GM12874 (cell line): ENCODE data around the gene FHIT.

Experiments
- CTCF ChIP-seq: IDR thresholded peaks from 2 replicates; pipeline ENCODE4 v1.5.1; 2011; ENCODE audit warnings: low read depth, mild to moderate bottlenecking, control low read depth, low read length, moderate library complexity; ENCODE audit not compliant: insufficient read depth

The FHIT gene

GRCh38 chr3:60013241-60013640 lies 1238.0 kb downstream of the FHIT start:
- no peak for TF ChIP-seq CTCF

- TF ChIP-seq CTCF: no peak
Measured at GRCh38 chr3:60011218-60011617, 1240.0 kb downstream of the FHIT start.

GRCh38 chr3:60010781-60011180 lies 1240.5 kb downstream of the FHIT start:
- TF ChIP-seq CTCF: no peak

GRCh38 chr3:60009931-60010478 lies 1241.2 kb downstream of the FHIT start:
- no peak for TF ChIP-seq CTCF

- no peak for TF ChIP-seq CTCF
Measured at GRCh38 chr3:60001369-60001768, 1249.9 kb downstream of the FHIT start.

- no peak for TF ChIP-seq CTCF
Measured at GRCh38 chr3:60000311-60001105, 1250.7 kb downstream of the FHIT start.

GRCh38 chr3:59998058-59998457 lies 1253.2 kb downstream of the FHIT start:
- TF ChIP-seq CTCF: no peak
